OCI-M2 (cell line): ENCODE measurements around the gene SLC7A11.
A peak's percentile ranks its signal among the peaks of the same experiment; 100 is the strongest.

Source experiments
- DNase-seq: peaks from one replicate; lab custom pipeline; 2025; ENCODE audit not compliant: unreplicated experiment; lab: John Stamatoyannopoulos, UW

Gene SLC7A11

GRCh38 chr4:138242076-138242833 lies at the start of gene SLC7A11:
TSS of gene SLC7A11 (minus strand) at chr4:138242349. CDS start at chr4:138242069, 280 bp downstream.
- peak; percentile 47 for DNase-seq

GRCh38 chr4:138291431-138291830 lies 49.3 kb upstream of the SLC7A11 start:
- DNase-seq: no peak

- no peak for DNase-seq
Measured at GRCh38 chr4:138290805-138291204, 48.7 kb upstream of the SLC7A11 start.

GRCh38 chr4:138279286-138279685 lies 37.1 kb upstream of the SLC7A11 start:
- DNase-seq: no peak

GRCh38 chr4:138277133-138277532 lies 35.0 kb upstream of the SLC7A11 start:
- DNase-seq: no peak

GRCh38 chr4:138275963-138276621 lies 33.9 kb upstream of the SLC7A11 start:
- no peak for DNase-seq

- no peak for DNase-seq
Measured at GRCh38 chr4:138275216-138275615, 33.1 kb upstream of the SLC7A11 start.

- DNase-seq: no peak
Measured at GRCh38 chr4:138269175-138269574, 27.0 kb upstream of the SLC7A11 start.

GRCh38 chr4:138267835-138268234 lies 25.7 kb upstream of the SLC7A11 start:
- no peak for DNase-seq

- DNase-seq: no peak
Measured at GRCh38 chr4:138266948-138267347, 24.8 kb upstream of the SLC7A11 start.

GRCh38 chr4:138263247-138263816 lies 21.2 kb upstream of the SLC7A11 start:
- no peak for DNase-seq

GRCh38 chr4:138262469-138262868 lies 20.3 kb upstream of the SLC7A11 start:
- no peak for DNase-seq

GRCh38 chr4:138262030-138262429 lies 19.9 kb upstream of the SLC7A11 start:
- no peak for DNase-seq

- DNase-seq: no peak
Measured at GRCh38 chr4:138259824-138260223, 17.7 kb upstream of the SLC7A11 start.

- DNase-seq: no peak
Measured at GRCh38 chr4:138259271-138259670, 17.1 kb upstream of the SLC7A11 start.

GRCh38 chr4:138256608-138257007 lies 14.5 kb upstream of the SLC7A11 start:
- no peak for DNase-seq

- DNase-seq: no peak
Measured at GRCh38 chr4:138255917-138256597, 13.9 kb upstream of the SLC7A11 start.

- DNase-seq: no peak
Measured at GRCh38 chr4:138252551-138252950, 10.4 kb upstream of the SLC7A11 start.

GRCh38 chr4:138251938-138252337 lies 9.8 kb upstream of the SLC7A11 start:
- no peak for DNase-seq

- DNase-seq: no peak
Measured at GRCh38 chr4:138249132-138249531, 7.0 kb upstream of the SLC7A11 start.

- DNase-seq: no peak
Measured at GRCh38 chr4:138248058-138248457, 5.9 kb upstream of the SLC7A11 start.

GRCh38 chr4:138247643-138248042 lies 5.5 kb upstream of the SLC7A11 start:
- no peak for DNase-seq
